SK-N-SH treated with all-trans-retinoic acid at 6 μM for 48 hours (cell line): Measurements from ENCODE around the gene SLCO3A1.

Source experiments
- ISL1 ChIP-seq: fragments of 250-450 bp; sonication (Bioruptor Pico); IDR thresholded peaks from 2 replicates; pipeline ENCODE4 v2.1.2; 2022; ENCODE audit warnings: mild to moderate bottlenecking, moderate library complexity
- OSR1 ChIP-seq: fragments of 250-450 bp; sonication (Bioruptor Pico); IDR thresholded peaks from 2 replicates; pipeline ENCODE4 v1.8.0; 2022; ENCODE audit warnings: moderate library complexity, mild to moderate bottlenecking, inconsistent platforms
- PPARA ChIP-seq: fragments of 250-450 bp; sonication (Bioruptor Pico); IDR thresholded peaks from 2 replicates; pipeline ENCODE4 v1.5.0; 2020; ENCODE audit warnings: mild to moderate bottlenecking, borderline replicate concordance
- RARB ChIP-seq: fragments of 250-450 bp; sonication (Bioruptor Pico); IDR thresholded peaks from 2 replicates; pipeline ENCODE4 v1.8.0; 2021; ENCODE audit warnings: mild to moderate bottlenecking, moderate library complexity
- TSHZ2 ChIP-seq: fragments of 250-450 bp; sonication (Bioruptor Pico); IDR thresholded peaks from 2 replicates; pipeline ENCODE4 v1.5.0; 2020; ENCODE audit warnings: mild to moderate bottlenecking, moderate library complexity
- TF ChIP-seq, protein P1 (sequence below): fragments of 250-450 bp; sonication (Bioruptor Pico); IDR thresholded peaks from 2 replicates; pipeline ENCODE4 v1.8.0; 2020; ENCODE audit warnings: mild to moderate bottlenecking, moderate library complexity, borderline replicate concordance
- TF ChIP-seq, protein P2 (sequence below): fragments of 250-450 bp; sonication (Bioruptor Pico); IDR thresholded peaks from 2 replicates; pipeline ENCODE4 v1.8.0; 2021; ENCODE audit warnings: low read depth, mild to moderate bottlenecking, moderate library complexity, borderline replicate concordance
- TF ChIP-seq, protein P3 (sequence below): fragments of 250-450 bp; sonication (Bioruptor Pico); IDR thresholded peaks from 2 replicates; pipeline ENCODE4 v1.5.1; 2020; ENCODE audit warnings: low read depth, mild to moderate bottlenecking, moderate library complexity

DNA sequence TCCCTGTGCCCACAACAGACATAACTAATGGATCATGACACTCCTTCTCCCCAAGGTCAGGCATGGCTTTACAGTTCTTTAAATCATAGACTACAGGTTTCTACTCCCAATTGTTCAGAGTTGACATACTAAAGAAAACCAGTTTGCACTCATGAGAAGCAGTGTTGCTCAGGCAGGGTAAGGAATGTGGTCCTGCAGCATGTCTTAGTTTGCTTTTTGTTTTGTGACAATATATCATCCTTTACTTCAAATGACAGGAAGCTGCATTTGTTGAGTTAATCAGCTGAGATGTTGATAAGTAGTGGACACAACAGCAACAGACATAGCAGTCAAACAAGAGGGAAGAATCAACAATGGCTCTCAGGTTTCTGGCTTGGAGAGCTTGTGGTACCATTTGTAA is 267.5 kb downstream of the SLCO3A1 start:
- TF ChIP-seq RARB (CRISPR knock-in tag) (no peak), PPARA (CRISPR knock-in tag) (no peak), OSR1 (CRISPR knock-in tag) (no peak), TSHZ2 (no peak), ISL1 (CRISPR knock-in tag) (no peak)
- TF ChIP-seq, protein P1, sequence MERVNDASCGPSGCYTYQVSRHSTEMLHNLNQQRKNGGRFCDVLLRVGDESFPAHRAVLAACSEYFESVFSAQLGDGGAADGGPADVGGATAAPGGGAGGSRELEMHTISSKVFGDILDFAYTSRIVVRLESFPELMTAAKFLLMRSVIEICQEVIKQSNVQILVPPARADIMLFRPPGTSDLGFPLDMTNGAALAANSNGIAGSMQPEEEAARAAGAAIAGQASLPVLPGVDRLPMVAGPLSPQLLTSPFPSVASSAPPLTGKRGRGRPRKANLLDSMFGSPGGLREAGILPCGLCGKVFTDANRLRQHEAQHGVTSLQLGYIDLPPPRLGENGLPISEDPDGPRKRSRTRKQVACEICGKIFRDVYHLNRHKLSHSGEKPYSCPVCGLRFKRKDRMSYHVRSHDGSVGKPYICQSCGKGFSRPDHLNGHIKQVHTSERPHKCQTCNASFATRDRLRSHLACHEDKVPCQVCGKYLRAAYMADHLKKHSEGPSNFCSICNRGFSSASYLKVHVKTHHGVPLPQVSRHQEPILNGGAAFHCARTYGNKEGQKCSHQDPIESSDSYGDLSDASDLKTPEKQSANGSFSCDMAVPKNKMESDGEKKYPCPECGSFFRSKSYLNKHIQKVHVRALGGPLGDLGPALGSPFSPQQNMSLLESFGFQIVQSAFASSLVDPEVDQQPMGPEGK (CRISPR knock-in tag): no peak
- TF ChIP-seq, protein P2, sequence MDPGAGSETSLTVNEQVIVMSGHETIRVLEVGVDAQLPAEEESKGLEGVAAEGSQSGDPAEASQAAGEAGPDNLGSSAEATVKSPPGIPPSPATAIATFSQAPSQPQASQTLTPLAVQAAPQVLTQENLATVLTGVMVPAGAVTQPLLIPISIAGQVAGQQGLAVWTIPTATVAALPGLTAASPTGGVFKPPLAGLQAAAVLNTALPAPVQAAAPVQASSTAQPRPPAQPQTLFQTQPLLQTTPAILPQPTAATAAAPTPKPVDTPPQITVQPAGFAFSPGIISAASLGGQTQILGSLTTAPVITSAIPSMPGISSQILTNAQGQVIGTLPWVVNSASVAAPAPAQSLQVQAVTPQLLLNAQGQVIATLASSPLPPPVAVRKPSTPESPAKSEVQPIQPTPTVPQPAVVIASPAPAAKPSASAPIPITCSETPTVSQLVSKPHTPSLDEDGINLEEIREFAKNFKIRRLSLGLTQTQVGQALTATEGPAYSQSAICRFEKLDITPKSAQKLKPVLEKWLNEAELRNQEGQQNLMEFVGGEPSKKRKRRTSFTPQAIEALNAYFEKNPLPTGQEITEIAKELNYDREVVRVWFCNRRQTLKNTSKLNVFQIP (CRISPR knock-in tag): no peak
- TF ChIP-seq, protein P3, sequence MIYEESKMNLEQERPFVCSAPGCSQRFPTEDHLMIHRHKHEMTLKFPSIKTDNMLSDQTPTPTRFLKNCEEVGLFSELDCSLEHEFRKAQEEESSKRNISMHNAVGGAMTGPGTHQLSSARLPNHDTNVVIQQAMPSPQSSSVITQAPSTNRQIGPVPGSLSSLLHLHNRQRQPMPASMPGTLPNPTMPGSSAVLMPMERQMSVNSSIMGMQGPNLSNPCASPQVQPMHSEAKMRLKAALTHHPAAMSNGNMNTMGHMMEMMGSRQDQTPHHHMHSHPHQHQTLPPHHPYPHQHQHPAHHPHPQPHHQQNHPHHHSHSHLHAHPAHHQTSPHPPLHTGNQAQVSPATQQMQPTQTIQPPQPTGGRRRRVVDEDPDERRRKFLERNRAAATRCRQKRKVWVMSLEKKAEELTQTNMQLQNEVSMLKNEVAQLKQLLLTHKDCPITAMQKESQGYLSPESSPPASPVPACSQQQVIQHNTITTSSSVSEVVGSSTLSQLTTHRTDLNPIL (CRISPR knock-in tag): no peak
